GM23338 (cell line): ENCODE data around the gene CCNL1. TPM values are rescaled to one million over a fixed set of nuclear protein-coding genes. Genes with fewer than 3 reads are reported as not detected.

ENCODE experiments used
- ATAC-seq: fragments of 200-7000 bp; cut with Tn5 transposase; 3 replicates; pipeline ENCODE4 v1.9.1; 2020
- DNase-seq: peaks from one replicate; pipeline ENCODE4 v3.0.0-alpha.2; 2015; ENCODE audit warnings: low spot score
- H2AFZ ChIP-seq: fragments of 200-600 bp; sonication (generic); 2 replicates; pipeline ENCODE4 v1.8.0; 2016; ENCODE audit warnings: antibody characterized with exemption, mild to moderate bottlenecking, moderate library complexity
- H3F3A ChIP-seq: fragments of 200-600 bp; sonication (generic); replicated peaks from 2 replicates; pipeline ENCODE4 v1.8.0; 2017; ENCODE audit warnings: antibody characterized with exemption, mixed run types, low read depth
- H3K27ac ChIP-seq: fragments of 200-600 bp; sonication (generic); 2 replicates; pipeline ENCODE4 v1.6.1; 2016; ENCODE audit warnings: low read depth
- H3K27me3 ChIP-seq: fragments of 200-600 bp; sonication (generic); 2 replicates; pipeline ENCODE4 v1.8.0; 2016; ENCODE audit warnings: mild to moderate bottlenecking, mixed run types, moderate library complexity; ENCODE audit not compliant: insufficient read depth
- H3K36me3 ChIP-seq: fragments of 200-600 bp; sonication (generic); 2 replicates; pipeline ENCODE4 v1.8.0; 2016; ENCODE audit warnings: mild to moderate bottlenecking; ENCODE audit not compliant: insufficient read depth
- H3K4me1 ChIP-seq: fragments of 200-600 bp; sonication (generic); 2 replicates; pipeline ENCODE4 v1.8.0; 2016; ENCODE audit warnings: mild to moderate bottlenecking, moderate library complexity; ENCODE audit not compliant: insufficient read depth
- H3K4me2 ChIP-seq: fragments of 200-600 bp; sonication (generic); 2 replicates; pipeline ENCODE4 v1.7.1; 2017; ENCODE audit warnings: mixed run types
- H3K4me3 ChIP-seq: fragments of 200-600 bp; sonication (generic); 2 replicates; pipeline ENCODE4 v1.6.1; 2016; ENCODE audit warnings: mixed run types
- H3K79me2 ChIP-seq: fragments of 200-600 bp; sonication (generic); replicated peaks from 2 replicates; pipeline ENCODE4 v1.8.0; 2017; ENCODE audit warnings: mild to moderate bottlenecking; ENCODE audit not compliant: insufficient read depth
- H3K9me2 ChIP-seq: fragments of 200-600 bp; sonication (generic); 2 replicates; pipeline ENCODE4 v1.8.0; 2017; ENCODE audit not compliant: insufficient read depth
- H4K20me1 ChIP-seq: fragments of 200-600 bp; sonication (generic); replicated peaks from 2 replicates; pipeline ENCODE4 v1.8.0; 2017; ENCODE audit warnings: mild to moderate bottlenecking; ENCODE audit not compliant: insufficient read depth
- H3K27ac Mint-ChIP-seq: 2 replicates; pipeline ENCODE4 v1.8.0; 2020; ENCODE audit warnings: inconsistent platforms, mild to moderate bottlenecking, moderate library complexity, mixed read lengths
- H3K27me3 Mint-ChIP-seq: 3 replicates; pipeline ENCODE4 v1.8.0; 2022; ENCODE audit warnings: low read depth, mild to moderate bottlenecking, moderate library complexity, mixed read lengths, inconsistent platforms; ENCODE audit not compliant: insufficient read depth, poor library complexity
- H3K36me3 Mint-ChIP-seq: 3 replicates; pipeline ENCODE4 v1.8.0; 2021; ENCODE audit warnings: low read depth, mild to moderate bottlenecking, inconsistent platforms, moderate library complexity, mixed read lengths
- H3K4me1 Mint-ChIP-seq: 3 replicates; pipeline ENCODE4 v1.8.0; 2020; ENCODE audit warnings: mild to moderate bottlenecking, inconsistent platforms, mixed read lengths
- H3K4me3 Mint-ChIP-seq: 3 replicates; pipeline ENCODE4 v1.8.0; 2021; ENCODE audit warnings: moderate library complexity, mild to moderate bottlenecking, inconsistent platforms, mixed read lengths
- H3K9me3 Mint-ChIP-seq: 3 replicates; pipeline ENCODE4 v1.8.0; 2020; ENCODE audit warnings: moderate library complexity, mild to moderate bottlenecking, inconsistent platforms, mixed read lengths
- CREB1 ChIP-seq: fragments of 250-450 bp; sonication (Bioruptor Pico); IDR thresholded peaks from 2 replicates; pipeline ENCODE4 v1.5.0; 2020; ENCODE audit warnings: low read depth, mild to moderate bottlenecking, moderate library complexity
- EZH2 ChIP-seq: fragments of 200-600 bp; sonication (generic); IDR thresholded peaks from one replicate; pipeline ENCODE4 v1.8.0; 2017; ENCODE audit warnings: antibody characterized with exemption, mild to moderate bottlenecking, low read depth; ENCODE audit not compliant: unreplicated experiment
- EZH2phosphoT487 ChIP-seq: fragments of 200-600 bp; sonication (generic); IDR thresholded peaks from one replicate; pipeline ENCODE4 v1.8.1; 2018; ENCODE audit warnings: antibody characterized with exemption; ENCODE audit not compliant: unreplicated experiment
- JUNB ChIP-seq: IDR thresholded peaks from one replicate; pipeline ENCODE4 v1.6.1; 2016; ENCODE audit warnings: antibody characterized with exemption; ENCODE audit not compliant: unreplicated experiment
- NANOG ChIP-seq: IDR thresholded peaks from 2 replicates; pipeline ENCODE4 v1.6.1; 2016; ENCODE audit warnings: antibody characterized with exemption, borderline replicate concordance
- POLR2AphosphoS5 ChIP-seq: IDR thresholded peaks from 2 replicates; pipeline ENCODE4 v1.6.1; 2016; ENCODE audit warnings: antibody characterized with exemption, low read depth
- STAT1 ChIP-seq: IDR thresholded peaks from one replicate; pipeline ENCODE4 v1.6.1; 2016; ENCODE audit warnings: antibody characterized with exemption; ENCODE audit not compliant: unreplicated experiment
- ZNF114 ChIP-seq: fragments of 250-450 bp; sonication (Bioruptor Pico); IDR thresholded peaks from 2 replicates; pipeline ENCODE4 v1.5.0; 2020; ENCODE audit warnings: mild to moderate bottlenecking, moderate library complexity
- ZNF331 ChIP-seq: fragments of 250-450 bp; sonication (Bioruptor Pico); IDR thresholded peaks from 2 replicates; pipeline ENCODE4 v1.5.0; 2020; ENCODE audit warnings: low read depth, mild to moderate bottlenecking, moderate library complexity
- polyA plus RNA-seq: library from polyadenylated mRNA; unstranded; fragments of >200 nt; fragmentation: Nextera tagmentation; extraction: Ambion mirVana; gene quantifications from 2 replicates; pipeline ENCODE4 v1.2.1, GENCODE V29; 2016
- total RNA-seq: library from RNA; depleted of rRNA; stranded (reverse); fragments of >200 nt; shearing (Covaris generic); gene quantifications from 2 replicates; pipeline ENCODE4 v1.2.3, GENCODE V29; 2014
- TF ChIP-seq, protein P1 (sequence below), 2 experiments: fragments of 200-600 bp in 1 of 2; sonication (generic) in 1 of 2; conservative IDR thresholded peaks; 2 replicates each; pipeline versions ENCODE4 v1.5.1 to v1.6.1; 2016 to 2017; ENCODE audit warnings: antibody characterized with exemption in 2 of 2, low read depth in 2 of 2, mild to moderate bottlenecking in 2 of 2, moderate library complexity in 1 of 2
- TF ChIP-seq, protein P2 (sequence below): IDR thresholded peaks from 2 replicates; pipeline ENCODE4 v1.6.1; 2016; ENCODE audit warnings: antibody characterized with exemption
- TF ChIP-seq, protein P3 (sequence below): fragments of 250-450 bp; sonication (Bioruptor Pico); IDR thresholded peaks from 2 replicates; pipeline ENCODE4 v1.5.0; 2020; ENCODE audit warnings: mild to moderate bottlenecking, moderate library complexity
- TF ChIP-seq, protein P4 (sequence below): IDR thresholded peaks from one replicate; pipeline ENCODE4 v1.6.1; 2018; ENCODE audit warnings: antibody characterized with exemption; ENCODE audit not compliant: unreplicated experiment

CCNL1 gene
- total and polyA plus RNA-seq, 2 experiments from 2014 or later: 108 to 134 TPM

DNA sequence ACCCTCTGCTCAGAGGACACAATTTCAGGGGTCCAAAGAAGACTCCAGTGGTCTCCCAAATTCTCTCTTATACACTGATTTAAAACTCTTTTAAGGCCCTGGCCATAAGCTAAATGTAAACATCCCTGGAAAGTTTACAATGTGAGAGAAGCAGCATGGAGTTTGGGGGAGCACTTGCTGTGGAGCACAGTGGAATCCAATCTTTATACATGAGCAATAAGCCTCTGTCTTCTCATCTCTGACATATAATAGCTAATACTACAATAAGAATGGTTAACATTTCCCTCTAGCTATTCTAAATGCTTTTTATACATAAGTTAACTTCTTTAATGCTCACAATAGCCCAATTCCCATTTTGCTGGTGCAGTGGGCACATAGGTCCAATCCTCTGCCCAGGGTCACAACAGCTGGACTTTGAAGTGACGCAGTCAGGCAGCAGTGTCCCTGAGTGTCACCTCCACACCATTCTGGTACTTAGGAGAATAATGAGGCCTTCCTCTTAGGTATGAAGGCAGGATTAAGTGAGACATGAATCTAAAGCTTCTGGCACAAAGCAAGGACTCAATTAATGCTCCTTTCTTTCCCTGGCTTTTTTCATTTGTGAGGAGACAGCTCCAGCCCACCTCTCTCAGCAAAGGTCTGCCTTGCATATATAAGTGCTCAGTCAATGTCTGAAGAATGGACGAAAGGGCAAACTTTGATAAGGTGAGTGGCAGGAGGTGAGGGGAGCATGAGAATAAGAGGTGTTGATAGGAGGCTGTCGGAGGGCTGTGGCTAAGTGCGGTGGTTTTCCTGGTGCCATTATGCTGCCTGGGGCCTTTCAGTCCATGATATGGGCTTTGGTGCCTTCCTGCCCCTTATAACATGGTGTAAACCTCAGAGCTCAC, 26.3 kb downstream of the CCNL1 start:
- Histone ChIP-seq H3F3A (no peaks in the 10 kb centered on the region), H3K4me1 (peaks cover 19% of the 10 kb centered on the region), H3K27ac (no peak overlapping the region), H3K4me2 (no peak overlapping the region), H2AFZ (no peak overlapping the region), H3K36me3 (no peaks in the 10 kb centered on the region), H3K27me3 (no peaks in the 10 kb centered on the region), H3K4me3 (no peak overlapping the region), H3K9me2 (no peaks in the 10 kb centered on the region), H3K79me2 (no peaks in the 10 kb centered on the region), H4K20me1 (0 out of 2 replicates have a peak, but pooled peaks cover 5% of the 10 kb centered on the region)
- Mint-ChIP-seq H3K27ac (no peak overlapping the region), H3K27me3 (peaks cover 15% of the 10 kb centered on the region), H3K9me3 (no peaks in the 10 kb centered on the region), H3K36me3 (no peaks in the 10 kb centered on the region), H3K4me1 (peaks cover 24% of the 10 kb centered on the region), H3K4me3 (no peak overlapping the region)
- ATAC-seq: no peak
- TF ChIP-seq, protein P1, sequence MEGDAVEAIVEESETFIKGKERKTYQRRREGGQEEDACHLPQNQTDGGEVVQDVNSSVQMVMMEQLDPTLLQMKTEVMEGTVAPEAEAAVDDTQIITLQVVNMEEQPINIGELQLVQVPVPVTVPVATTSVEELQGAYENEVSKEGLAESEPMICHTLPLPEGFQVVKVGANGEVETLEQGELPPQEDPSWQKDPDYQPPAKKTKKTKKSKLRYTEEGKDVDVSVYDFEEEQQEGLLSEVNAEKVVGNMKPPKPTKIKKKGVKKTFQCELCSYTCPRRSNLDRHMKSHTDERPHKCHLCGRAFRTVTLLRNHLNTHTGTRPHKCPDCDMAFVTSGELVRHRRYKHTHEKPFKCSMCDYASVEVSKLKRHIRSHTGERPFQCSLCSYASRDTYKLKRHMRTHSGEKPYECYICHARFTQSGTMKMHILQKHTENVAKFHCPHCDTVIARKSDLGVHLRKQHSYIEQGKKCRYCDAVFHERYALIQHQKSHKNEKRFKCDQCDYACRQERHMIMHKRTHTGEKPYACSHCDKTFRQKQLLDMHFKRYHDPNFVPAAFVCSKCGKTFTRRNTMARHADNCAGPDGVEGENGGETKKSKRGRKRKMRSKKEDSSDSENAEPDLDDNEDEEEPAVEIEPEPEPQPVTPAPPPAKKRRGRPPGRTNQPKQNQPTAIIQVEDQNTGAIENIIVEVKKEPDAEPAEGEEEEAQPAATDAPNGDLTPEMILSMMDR (conservative IDR thresholded peaks at IDR 0.05; ENCODE audit: low read depth in 2 of 2): no peak
- TF ChIP-seq EZH2phosphoT487: no peak
- TF ChIP-seq, protein P2, sequence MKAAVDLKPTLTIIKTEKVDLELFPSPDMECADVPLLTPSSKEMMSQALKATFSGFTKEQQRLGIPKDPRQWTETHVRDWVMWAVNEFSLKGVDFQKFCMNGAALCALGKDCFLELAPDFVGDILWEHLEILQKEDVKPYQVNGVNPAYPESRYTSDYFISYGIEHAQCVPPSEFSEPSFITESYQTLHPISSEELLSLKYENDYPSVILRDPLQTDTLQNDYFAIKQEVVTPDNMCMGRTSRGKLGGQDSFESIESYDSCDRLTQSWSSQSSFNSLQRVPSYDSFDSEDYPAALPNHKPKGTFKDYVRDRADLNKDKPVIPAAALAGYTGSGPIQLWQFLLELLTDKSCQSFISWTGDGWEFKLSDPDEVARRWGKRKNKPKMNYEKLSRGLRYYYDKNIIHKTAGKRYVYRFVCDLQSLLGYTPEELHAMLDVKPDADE: no peak
- no peak for TF ChIP-seq POLR2AphosphoS5
- no peak for TF ChIP-seq STAT1
- TF ChIP-seq JUNB: no peak
- TF ChIP-seq ZNF331 (CRISPR knock-in tag): no peak
- TF ChIP-seq, protein P3, sequence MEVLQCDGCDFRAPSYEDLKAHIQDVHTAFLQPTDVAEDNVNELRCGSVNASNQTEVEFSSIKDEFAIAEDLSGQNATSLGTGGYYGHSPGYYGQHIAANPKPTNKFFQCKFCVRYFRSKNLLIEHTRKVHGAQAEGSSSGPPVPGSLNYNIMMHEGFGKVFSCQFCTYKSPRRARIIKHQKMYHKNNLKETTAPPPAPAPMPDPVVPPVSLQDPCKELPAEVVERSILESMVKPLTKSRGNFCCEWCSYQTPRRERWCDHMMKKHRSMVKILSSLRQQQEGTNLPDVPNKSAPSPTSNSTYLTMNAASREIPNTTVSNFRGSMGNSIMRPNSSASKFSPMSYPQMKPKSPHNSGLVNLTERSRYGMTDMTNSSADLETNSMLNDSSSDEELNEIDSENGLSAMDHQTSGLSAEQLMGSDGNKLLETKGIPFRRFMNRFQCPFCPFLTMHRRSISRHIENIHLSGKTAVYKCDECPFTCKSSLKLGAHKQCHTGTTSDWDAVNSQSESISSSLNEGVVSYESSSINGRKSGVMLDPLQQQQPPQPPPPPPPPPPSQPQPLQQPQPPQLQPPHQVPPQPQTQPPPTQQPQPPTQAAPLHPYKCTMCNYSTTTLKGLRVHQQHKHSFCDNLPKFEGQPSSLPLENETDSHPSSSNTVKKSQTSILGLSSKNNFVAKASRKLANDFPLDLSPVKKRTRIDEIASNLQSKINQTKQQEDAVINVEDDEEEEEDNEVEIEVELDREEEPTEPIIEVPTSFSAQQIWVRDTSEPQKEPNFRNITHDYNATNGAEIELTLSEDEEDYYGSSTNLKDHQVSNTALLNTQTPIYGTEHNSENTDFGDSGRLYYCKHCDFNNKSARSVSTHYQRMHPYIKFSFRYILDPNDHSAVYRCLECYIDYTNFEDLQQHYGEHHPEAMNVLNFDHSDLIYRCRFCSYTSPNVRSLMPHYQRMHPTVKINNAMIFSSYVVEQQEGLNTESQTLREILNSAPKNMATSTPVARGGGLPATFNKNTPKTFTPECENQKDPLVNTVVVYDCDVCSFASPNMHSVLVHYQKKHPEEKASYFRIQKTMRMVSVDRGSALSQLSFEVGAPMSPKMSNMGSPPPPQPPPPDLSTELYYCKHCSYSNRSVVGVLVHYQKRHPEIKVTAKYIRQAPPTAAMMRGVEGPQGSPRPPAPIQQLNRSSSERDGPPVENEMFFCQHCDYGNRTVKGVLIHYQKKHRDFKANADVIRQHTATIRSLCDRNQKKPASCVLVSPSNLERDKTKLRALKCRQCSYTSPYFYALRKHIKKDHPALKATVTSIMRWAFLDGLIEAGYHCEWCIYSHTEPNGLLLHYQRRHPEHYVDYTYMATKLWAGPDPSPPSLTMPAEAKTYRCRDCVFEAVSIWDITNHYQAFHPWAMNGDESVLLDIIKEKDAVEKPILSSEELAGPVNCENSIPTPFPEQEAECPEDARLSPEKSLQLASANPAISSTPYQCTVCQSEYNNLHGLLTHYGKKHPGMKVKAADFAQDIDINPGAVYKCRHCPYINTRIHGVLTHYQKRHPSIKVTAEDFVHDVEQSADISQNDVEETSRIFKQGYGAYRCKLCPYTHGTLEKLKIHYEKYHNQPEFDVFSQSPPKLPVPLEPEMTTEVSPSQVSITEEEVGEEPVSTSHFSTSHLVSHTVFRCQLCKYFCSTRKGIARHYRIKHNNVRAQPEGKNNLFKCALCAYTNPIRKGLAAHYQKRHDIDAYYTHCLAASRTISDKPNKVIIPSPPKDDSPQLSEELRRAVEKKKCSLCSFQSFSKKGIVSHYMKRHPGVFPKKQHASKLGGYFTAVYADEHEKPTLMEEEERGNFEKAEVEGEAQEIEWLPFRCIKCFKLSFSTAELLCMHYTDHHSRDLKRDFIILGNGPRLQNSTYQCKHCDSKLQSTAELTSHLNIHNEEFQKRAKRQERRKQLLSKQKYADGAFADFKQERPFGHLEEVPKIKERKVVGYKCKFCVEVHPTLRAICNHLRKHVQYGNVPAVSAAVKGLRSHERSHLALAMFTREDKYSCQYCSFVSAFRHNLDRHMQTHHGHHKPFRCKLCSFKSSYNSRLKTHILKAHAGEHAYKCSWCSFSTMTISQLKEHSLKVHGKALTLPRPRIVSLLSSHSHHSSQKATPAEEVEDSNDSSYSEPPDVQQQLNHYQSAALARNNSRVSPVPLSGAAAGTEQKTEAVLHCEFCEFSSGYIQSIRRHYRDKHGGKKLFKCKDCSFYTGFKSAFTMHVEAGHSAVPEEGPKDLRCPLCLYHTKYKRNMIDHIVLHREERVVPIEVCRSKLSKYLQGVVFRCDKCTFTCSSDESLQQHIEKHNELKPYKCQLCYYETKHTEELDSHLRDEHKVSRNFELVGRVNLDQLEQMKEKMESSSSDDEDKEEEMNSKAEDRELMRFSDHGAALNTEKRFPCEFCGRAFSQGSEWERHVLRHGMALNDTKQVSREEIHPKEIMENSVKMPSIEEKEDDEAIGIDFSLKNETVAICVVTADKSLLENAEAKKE: no peak
- TF ChIP-seq CREB1 (CRISPR knock-in tag): no peak
- no peak for TF ChIP-seq EZH2
- no peak for TF ChIP-seq NANOG
- TF ChIP-seq, protein P4, sequence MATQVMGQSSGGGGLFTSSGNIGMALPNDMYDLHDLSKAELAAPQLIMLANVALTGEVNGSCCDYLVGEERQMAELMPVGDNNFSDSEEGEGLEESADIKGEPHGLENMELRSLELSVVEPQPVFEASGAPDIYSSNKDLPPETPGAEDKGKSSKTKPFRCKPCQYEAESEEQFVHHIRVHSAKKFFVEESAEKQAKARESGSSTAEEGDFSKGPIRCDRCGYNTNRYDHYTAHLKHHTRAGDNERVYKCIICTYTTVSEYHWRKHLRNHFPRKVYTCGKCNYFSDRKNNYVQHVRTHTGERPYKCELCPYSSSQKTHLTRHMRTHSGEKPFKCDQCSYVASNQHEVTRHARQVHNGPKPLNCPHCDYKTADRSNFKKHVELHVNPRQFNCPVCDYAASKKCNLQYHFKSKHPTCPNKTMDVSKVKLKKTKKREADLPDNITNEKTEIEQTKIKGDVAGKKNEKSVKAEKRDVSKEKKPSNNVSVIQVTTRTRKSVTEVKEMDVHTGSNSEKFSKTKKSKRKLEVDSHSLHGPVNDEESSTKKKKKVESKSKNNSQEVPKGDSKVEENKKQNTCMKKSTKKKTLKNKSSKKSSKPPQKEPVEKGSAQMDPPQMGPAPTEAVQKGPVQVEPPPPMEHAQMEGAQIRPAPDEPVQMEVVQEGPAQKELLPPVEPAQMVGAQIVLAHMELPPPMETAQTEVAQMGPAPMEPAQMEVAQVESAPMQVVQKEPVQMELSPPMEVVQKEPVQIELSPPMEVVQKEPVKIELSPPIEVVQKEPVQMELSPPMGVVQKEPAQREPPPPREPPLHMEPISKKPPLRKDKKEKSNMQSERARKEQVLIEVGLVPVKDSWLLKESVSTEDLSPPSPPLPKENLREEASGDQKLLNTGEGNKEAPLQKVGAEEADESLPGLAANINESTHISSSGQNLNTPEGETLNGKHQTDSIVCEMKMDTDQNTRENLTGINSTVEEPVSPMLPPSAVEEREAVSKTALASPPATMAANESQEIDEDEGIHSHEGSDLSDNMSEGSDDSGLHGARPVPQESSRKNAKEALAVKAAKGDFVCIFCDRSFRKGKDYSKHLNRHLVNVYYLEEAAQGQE: no peak
- TF ChIP-seq ZNF114 (CRISPR knock-in tag): no peak
- no peak for DNase-seq
